Colon (tissue), 2 donors: ENCODE data around the gene GMEB2.
"Not testable (repeated sequence)": the region's sequence is repeated elsewhere in the genome, so short reads cannot be mapped to it uniquely, and the experiment has no call there.

Experiments used
- FAIRE-seq: peaks from 2 replicates; lab custom pipeline; 2012; peaks lifted over from hg19 to GRCh38; lab: Jason Lieb, UNC
- donor health status: control.
- donor health status: control.

GMEB2 gene

DNA sequence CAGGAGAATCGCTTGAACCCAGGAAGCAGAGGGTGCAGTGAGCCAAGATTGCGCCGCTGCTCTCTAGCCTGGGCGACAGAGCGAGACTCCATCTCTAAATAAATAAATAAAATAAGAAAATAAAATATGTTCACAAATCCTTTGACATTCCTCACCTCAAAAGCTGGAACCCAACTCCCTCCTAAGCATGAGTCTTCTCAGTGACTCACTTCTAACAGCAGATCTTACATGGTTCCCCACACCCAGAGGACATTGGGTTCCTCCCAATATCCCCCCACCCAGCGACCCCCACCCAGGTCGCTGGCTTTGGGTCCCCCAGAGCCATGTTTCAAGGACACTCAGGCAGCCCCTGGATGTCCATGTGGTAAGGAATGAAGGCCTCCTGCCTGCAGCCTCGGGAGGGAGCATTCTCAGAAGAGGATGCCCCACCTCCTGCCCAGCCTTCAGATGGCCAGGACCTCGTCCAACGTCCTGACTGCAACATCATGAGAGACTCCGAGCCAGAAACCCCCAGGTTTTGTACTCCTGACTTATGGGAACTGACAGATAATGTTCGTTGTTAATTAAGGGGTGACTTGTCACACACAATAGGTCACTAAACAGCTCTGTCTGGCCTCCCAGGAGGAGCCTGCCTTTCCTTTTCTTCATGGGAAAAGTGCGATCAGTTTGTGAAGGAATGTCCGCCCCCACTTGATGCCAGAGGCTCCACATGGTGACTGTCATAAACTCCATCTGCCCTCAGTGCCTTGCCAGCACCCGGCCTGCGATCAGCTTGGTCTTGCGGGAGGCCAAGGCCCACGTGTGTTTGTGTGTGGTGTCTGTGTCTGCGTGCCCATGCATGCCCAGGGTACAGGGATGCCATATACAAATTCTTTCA is 10.1 kb upstream of the GMEB2 start:
- no peak for FAIRE-seq

DNA sequence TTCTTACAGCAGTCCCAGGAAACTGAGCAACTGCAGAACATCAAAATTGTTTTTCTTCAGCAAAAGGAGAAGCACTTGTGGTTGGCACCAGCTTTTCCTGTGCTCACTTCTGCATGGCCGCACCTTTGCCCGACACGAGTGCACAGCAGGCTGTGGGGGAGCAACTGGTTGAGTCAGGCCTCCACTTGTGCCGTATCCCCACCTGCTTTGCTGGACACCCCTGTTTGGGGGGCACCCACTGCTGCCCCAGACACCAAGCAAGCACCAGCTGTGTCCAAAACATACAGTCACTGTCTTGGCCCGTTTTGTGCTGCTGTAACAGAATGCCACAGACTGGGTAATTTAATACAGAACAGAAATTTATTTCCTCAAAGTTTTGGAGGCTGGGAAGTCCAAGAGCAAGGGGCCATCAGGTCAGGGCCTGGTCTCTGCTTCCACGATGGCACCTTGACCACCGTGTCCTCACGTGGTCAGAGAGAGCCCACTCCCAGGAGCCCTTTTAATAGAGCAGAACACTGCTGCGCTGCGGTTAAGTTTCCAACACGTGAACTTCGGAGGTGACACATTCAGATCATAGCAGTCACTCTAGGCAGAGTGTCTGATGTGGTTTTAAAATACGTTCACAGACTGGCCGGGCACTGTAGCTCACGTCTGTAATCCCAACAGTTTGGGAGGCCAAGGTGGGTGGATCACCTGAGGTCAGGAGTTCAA is 8.7 kb upstream of the GMEB2 start:
- FAIRE-seq = no peak

- FAIRE-seq = no peak
Observed at GRCh38 chr20:63633732-63634131, 6.8 kb upstream of the GMEB2 start.

DNA sequence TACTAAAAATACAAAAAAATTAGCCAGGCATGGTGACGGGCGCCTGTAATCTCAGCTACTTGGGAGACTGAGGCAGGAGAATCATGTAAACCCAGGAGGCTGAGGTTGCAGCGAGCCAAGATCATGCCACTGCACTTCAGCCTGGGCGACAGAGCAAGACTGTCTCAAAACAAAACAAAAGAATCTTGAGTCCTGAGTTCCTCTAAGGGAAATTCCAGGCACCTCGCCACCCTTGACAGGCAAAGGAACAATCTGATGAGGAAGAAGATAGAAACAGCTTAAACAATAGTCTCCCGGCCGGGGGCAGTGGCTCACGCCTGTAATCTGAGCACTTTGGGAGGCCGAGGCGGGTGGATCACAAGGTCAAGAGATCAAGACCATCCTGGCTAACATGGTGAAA is 4.5 kb upstream of the GMEB2 start:
- not testable (repeated sequence) for FAIRE-seq

DNA sequence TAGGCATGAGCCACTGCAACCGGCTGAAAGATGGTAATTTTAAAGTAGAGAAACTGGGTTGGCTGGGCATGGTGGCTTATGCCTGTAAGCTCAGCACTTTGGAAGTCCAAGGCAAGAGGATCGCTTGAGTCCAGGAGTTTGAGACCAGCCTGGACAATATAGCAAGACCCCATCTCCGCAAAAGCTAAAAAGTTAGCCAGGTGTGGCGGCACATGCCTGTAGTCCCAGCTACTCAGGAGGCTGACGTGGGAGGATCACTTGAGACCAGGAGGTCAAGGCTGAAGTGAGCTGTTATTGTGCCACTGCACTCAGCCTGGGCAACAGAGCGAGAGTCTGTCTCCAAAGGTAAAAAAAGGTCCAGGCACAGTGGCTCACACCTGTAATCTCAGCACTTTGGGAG is 4.1 kb upstream of the GMEB2 start:
- FAIRE-seq = not testable (repeated sequence)

- no peak for FAIRE-seq
Observed at GRCh38 chr20:63628246-63628975, 1.5 kb upstream of the GMEB2 start.

DNA sequence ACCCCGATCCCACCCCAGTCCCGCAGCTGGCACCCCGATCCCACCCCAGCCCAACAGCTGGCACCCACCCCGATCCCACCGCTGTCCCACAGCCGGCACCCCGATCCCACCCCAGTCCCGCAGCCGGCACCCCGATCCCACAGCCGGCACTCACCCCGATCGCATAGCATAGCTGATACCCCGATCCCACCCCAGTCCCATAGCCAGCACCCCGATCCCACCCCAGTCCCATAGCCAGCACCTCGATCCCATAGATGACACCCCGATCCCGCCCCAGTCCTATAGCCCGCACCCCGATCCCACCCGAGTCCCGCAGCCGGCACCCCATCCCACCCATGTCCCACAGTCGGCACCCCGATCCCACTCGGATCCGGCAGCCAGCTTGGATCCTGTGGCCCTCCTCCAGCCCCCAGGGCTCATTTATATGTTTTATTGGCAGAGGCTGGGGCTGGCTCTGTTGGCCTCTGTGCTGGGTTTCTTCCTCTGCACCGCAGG is 897 bp upstream of the GMEB2 start:
- no peak for FAIRE-seq

GRCh38 chr20:63627129-63627750 is 339 bp upstream of the GMEB2 start:
- FAIRE-seq = no peak

- no peak for FAIRE-seq
Observed at GRCh38 chr20:63625771-63626423, 1.0 kb downstream of the GMEB2 start.

DNA sequence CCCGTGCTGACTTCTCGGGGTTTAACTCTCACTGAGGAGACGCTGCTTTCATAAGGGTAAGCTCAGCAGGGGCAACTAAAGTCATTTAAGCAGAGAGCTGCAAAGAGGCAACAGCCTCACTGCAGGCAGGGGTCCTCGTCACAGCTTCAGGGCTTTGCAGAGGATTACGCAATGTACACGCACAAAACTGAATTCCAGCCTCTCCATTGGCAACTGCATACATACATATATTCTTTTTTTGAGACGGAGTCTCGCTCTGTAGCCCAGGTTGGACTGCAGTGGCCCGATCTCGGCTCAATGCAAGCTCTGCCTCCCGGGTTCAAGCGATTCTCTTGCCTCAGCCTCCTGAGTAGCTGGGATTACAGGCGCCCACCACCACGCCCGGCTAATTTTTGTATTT is 2.4 kb downstream of the GMEB2 start:
- no peak for FAIRE-seq

- no peak for FAIRE-seq
Observed at GRCh38 chr20:63622732-63623131, 4.2 kb downstream of the GMEB2 start.

- no peak for FAIRE-seq
Observed at GRCh38 chr20:63622096-63622495, 4.8 kb downstream of the GMEB2 start.

GRCh38 chr20:63620991-63621390 is 5.9 kb downstream of the GMEB2 start:
- FAIRE-seq = no peak

DNA sequence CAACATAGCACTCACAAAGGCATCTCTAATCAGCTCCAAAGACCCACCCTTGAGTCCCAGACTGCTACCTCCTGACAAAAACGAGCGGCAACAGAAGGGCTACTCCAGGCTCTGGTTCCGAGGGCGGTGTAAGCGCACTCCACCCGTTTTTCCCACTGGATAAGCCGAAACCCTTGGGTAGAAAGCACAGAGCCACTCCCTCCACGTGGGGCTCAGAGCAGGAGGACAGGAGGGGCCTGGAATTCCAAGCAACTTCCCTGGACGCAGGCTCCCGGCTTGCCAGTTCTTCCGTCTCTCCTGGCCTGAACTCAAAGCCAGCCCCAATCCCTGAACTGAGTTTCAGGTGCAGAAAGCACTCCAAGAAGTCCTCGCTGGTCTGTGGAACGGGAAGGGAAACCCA is 7.4 kb downstream of the GMEB2 start:
- FAIRE-seq = no peak

DNA sequence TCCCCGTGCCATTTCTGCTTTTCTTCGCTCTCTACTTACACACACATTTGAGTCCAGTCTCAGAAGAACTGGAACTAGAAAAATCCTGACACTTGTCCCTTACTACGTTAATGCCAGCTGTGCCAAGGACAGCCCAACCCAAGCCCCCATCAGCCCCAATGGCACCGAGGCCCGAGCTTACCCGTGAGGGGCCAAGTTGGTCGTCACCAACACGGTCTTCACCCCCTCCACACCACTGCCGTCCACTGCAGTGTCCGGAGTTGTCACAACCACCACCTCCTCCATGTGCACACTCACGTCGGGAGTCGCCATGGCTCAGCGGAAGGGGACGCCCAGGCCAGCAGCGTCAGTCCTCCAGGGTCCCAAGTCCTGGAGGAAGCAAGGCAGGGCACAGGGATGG is 7.8 kb downstream of the GMEB2 start:
- FAIRE-seq = no peak

DNA sequence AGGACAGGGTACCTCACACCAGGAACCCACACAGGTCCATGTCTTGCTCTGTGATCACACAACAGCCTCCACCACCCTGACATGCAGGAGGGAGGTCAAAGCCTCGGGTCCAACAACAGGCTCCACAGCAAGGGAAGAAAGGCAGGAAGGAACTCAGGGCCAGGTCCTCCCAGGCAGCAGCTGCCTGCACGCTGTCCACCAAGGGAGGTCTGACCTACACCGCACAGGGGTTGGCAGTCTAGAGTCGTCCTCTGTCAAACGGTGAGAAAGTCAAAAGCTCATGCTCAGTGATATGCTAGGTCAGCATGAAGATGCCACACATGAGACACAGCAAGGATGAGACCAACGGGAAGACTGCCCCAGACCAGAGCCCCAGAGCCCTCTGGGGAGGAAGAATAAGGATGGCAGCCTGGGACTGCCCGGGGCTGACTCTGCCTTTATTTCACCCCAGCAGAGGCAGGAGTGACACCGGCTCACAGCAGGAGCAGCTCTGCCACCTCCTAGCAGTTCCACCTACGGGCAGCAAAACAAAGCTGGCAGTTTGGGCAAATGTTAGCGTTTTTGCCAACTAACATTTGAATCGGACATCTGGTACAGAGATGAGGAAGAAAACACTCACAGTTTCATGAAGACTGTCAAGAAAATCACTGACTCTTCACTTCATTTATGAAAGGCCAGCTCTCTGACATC is 8.5 kb downstream of the GMEB2 start:
- no peak for FAIRE-seq

DNA sequence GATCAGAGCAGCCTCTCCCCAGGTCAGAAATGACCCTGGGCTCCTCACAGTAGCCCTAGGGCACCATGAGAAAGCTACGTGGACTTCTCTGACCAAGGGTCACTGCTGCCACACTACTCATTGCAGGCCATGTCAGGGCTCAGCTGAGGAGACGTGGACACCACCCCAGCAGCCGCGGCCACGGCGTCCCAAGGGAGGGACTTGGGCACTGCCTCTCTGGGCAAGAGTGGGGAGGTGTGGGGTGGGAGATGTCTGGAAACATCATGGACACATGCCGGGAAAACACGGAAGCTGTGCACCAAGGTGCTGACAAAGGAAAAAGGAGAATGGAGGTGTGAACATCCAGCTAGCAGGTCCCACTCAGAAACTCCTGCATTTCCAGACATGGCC is 9.0 kb downstream of the GMEB2 start:
- FAIRE-seq = no peak

DNA sequence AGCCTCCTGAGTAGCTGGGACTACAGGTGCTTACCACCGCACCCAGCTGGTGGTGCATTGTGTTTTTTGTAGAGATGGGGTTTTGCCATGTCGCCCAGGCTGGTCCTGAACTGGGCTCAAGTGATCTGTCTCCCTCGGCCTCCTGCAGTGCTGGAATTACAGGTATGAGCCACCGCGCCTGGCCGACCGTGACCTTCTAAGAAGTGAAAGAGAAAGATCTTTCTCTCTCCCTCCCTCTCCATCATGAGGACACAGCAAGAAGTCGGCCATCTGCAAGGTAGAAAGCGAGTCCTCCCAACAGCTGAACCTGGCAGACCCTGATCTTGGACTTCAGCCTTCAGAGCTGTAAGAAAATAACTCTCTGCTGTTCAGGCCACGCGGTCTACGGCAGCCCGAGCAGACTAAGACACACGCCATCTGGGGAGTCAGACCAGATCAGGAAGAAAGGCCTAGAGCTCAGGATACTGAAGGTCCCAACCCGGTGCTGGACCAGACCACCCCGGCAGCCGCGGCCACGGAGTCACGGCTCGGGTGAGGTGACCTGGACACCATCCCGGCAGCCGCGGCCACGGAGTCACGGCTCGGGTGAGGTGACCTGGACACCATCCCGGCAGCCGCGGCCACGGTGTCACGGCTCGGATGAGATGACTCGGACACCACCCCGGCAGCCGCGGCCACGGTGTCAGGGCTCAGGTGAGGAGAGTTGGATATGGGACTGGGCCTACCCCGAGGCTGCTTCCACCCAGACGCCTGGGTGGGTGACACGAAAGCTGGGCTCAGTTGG is 9.6 kb downstream of the GMEB2 start:
- FAIRE-seq = no peak

DNA sequence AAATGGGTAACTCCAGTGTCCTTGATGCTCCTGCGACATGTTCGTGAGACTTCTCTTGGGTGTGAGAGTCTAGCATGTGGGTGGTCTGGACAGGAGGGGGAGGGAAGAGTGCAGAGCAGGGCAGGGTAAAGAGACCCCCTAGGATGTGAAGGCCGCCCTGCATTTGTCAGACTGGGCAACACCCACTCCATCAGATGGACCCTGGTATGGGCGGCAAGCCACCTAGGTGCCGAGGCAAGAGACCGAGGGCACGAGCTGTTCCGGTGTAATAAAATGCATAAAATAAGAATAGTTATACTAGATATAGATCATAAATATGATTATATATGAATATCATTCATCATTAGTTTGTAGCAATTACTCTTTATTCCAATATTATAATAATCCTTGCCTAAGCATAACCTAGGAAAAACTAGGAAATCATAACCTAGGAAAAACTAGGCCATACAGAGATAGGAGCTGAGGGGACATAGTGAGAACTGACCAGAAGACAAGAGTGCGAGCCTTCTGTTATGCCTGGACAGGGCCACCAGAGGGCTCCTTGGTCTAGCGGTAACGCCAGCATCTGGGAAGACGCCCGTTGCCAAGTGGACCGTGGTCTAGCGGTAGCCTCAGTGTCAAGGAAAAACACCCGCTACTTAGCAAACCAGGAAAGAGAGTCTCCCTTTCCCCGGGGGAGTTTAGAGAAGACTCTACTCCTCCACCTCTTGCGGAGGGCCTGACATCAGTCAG is 12.9 kb downstream of the GMEB2 start:
- not testable (repeated sequence) for FAIRE-seq
